ENCODE measurements around the gene PLXNB2.

PLXNB2 gene

DNA sequence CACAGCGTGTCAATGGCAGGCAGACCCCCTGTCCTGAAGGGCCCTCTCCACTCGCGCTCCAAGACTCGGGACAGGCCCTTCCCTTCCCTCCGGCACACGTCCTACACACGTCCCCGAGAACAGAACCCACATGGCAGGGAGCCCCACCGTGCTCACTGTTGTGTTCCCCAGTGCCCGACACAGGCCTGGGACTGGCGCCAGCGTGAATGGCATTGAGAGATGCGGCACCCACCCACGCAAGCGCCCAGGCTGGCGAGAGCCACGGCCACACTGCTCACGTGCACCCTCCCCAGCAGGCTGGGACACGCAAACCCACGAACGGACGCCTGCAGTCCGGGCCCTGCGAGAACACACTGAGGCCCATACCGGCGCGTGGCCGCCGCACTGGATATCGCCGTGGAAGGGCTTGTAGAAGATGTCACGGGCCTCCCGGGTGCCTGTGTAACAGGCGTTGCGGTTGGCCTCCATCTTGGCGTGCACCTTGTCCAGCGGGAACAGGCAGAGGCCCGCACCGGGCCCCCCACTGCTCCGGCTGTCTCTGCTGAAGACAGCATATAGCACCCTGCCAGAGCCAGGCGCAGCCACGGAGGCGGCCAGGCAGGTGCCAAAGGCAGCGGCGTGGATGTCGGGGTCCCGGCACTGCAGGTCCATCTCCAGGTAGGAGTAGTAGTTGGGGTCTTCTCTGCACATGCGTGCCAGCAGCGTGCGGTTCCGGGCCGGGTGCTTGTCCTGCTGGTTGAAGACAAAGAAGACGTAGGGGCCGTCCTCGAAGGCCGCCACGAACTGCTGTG, 18.1 kb downstream of the PLXNB2 start:
- ChIA-PET POLR2A (no interaction called here), CTCF (interaction anchor here (1.0 kb wide), 1 partner anchor 13 kb away, joined by 4 read pairs; no protein-coding TSS in a partner anchor)
- TF ChIP-seq, protein P1, sequence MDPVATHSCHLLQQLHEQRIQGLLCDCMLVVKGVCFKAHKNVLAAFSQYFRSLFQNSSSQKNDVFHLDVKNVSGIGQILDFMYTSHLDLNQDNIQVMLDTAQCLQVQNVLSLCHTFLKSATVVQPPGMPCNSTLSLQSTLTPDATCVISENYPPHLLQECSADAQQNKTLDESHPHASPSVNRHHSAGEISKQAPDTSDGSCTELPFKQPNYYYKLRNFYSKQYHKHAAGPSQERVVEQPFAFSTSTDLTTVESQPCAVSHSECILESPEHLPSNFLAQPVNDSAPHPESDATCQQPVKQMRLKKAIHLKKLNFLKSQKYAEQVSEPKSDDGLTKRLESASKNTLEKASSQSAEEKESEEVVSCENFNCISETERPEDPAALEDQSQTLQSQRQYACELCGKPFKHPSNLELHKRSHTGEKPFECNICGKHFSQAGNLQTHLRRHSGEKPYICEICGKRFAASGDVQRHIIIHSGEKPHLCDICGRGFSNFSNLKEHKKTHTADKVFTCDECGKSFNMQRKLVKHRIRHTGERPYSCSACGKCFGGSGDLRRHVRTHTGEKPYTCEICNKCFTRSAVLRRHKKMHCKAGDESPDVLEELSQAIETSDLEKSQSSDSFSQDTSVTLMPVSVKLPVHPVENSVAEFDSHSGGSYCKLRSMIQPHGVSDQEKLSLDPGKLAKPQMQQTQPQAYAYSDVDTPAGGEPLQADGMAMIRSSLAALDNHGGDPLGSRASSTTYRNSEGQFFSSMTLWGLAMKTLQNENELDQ (tag by site-specific recombination; IDR thresholded peaks at IDR 0.05; ENCODE audit: low read depth), result no peak
- peaks cover 0 to 86% of the 10 kb centered on the region in 2 experiments; a peak in 1 of 3 replicates for H3K36me3 ChIP-seq (ENCODE audit: control insufficient read depth in 2 of 2, insufficient read depth in 1 of 2, low read length in 2 of 2)
- H3K4me3 ChIP-seq (ENCODE audit: low read depth, low read length), result no peak overlapping the region
- H3K9me3 ChIP-seq (ENCODE audit: control insufficient read depth, insufficient read depth, low read depth, low read length), result no peaks in the 10 kb centered on the region
- H3K4me1 ChIP-seq (ENCODE audit: control insufficient read depth, insufficient read depth, low read length), result no peaks in the 10 kb centered on the region
- H3K27ac ChIP-seq (ENCODE audit: extremely low read depth, low read depth, low read length), result no peak overlapping the region

DNA sequence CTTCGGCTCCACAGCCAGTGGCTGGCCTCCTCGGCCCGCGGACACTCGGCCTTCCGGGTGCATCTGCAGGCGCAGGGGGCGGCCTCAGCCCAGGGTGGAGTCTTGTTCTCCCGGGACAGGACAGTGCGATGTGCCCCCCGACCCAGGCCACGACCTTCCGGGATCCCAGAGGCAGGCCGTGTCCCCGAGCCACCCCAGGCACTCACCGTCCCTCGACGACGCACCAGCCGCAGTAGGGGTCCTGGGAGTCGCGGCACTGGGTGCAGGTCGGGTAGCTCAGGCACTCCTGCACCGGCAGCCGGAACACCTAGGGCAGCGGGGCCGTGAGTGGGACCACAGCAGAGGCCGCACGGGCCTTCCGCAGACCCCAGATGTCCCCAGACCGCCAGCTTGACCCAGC, 19.7 kb downstream of the PLXNB2 start:
- no peak overlapping the region for H3K4me3 ChIP-seq (ENCODE audit: low read depth, low read length)
- POLR2A ChIA-PET, result interaction anchor here (0.6 to 1.2 kb wide), 3 partner anchors 12 to 305 kb away, joined by 3 to 6 read pairs (median 3); partner anchors contain the start of gene PLXNB2
- H3K36me3 ChIP-seq (ENCODE audit: control insufficient read depth in 2 of 2, insufficient read depth in 1 of 2, low read length in 2 of 2), result peaks cover 0 to 89% of the 10 kb centered on the region in 2 experiments; a peak in 1 of 3 replicates
- TF ChIP-seq ZNF670 (tag by site-specific recombination; IDR thresholded peaks at IDR 0.05; ENCODE audit: low read depth) (no peak), ZNF791 (tag by site-specific recombination; IDR thresholded peaks at IDR 0.05) (no peak)
- TF ChIP-seq, protein P2, sequence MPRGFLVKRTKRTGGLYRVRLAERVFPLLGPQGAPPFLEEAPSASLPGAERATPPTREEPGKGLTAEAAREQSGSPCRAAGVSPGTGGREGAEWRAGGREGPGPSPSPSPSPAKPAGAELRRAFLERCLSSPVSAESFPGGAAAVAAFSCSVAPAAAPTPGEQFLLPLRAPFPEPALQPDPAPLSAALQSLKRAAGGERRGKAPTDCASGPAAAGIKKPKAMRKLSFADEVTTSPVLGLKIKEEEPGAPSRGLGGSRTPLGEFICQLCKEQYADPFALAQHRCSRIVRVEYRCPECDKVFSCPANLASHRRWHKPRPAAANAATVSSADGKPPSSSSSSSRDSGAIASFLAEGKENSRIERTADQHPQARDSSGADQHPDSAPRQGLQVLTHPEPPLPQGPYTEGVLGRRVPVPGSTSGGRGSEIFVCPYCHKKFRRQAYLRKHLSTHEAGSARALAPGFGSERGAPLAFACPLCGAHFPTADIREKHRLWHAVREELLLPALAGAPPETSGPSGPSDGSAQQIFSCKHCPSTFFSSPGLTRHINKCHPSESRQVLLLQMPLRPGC (tag by site-specific recombination; IDR thresholded peaks at IDR 0.05), result no peak
- no peaks in the 10 kb centered on the region for H3K4me1 ChIP-seq (ENCODE audit: control insufficient read depth, insufficient read depth, low read length)
- CTCF ChIA-PET, result interaction anchor here (1.2 kb wide), 1 partner anchor 54 kb away, joined by 5 read pairs; no protein-coding TSS in a partner anchor
- H3K9me3 ChIP-seq (ENCODE audit: control insufficient read depth, insufficient read depth, low read depth, low read length), result no peaks in the 10 kb centered on the region
- H3K27ac ChIP-seq (ENCODE audit: extremely low read depth, low read depth, low read length), result no peak overlapping the region

DNA sequence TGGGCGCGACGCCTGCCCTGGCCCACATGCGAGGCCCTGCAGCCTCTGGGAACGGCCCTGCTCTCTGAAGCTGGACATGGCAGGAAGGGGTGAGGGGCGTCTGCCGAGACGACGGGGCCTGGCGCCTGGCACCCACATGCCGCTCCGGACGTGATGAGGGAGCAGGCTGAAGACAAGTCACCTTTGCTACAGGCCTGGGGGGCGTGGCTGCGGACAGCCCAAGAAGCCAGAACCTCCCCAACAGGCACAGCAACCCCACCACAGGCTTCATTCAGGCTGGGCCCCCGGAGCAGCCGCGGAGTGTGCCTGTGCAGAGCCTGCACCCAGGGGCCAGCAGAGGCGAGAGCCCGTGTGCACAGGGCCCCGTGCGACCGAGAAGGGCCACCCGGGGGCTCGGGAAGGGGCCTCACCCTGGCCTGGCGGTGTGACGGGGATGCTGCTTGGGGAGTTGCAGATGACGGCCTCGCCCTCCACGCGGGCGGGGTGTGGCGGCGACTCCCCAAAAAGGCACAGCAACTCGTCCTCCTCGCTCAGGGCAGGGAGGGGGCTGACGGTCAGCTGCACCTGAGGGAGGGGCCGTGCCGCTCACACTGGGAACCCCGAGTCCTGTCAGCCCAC, 20.6 kb downstream of the PLXNB2 start:
- TF ChIP-seq ZNF510 (tag by site-specific recombination; IDR thresholded peaks at IDR 0.05; ENCODE audit: insufficient replicate concordance), result no peak
- TF ChIP-seq ZNF202 (tag by site-specific recombination; IDR thresholded peaks at IDR 0.05; ENCODE audit: borderline replicate concordance), result no peak
- TF ChIP-seq KLF1 (tag by site-specific recombination; IDR thresholded peaks at IDR 0.05), result peak; percentile 95
- TF ChIP-seq ZNF621 (tag by site-specific recombination; IDR thresholded peaks at IDR 0.05), result no peak
- TF ChIP-seq ZNF302 (tag by site-specific recombination; IDR thresholded peaks at IDR 0.05; ENCODE audit: low read depth), result no peak
- TF ChIP-seq KLF9 (tag by site-specific recombination; IDR thresholded peaks at IDR 0.05; ENCODE audit: low read depth), result 0 out of 2 replicates have a peak, but pooled peaks have one; percentile 23
- TF ChIP-seq ZNF529 (tag by site-specific recombination; IDR thresholded peaks at IDR 0.05; ENCODE audit: insufficient replicate concordance), result no peak
- 0 out of 2 replicates have a peak, but pooled peaks have one; percentile 37 for TF ChIP-seq KLF8 (tag by site-specific recombination; IDR thresholded peaks at IDR 0.05)
- peaks cover 0 to 93% of the 10 kb centered on the region in 2 experiments; a peak in 1 of 3 replicates for H3K36me3 ChIP-seq (ENCODE audit: control insufficient read depth in 2 of 2, insufficient read depth in 1 of 2, low read length in 2 of 2)
- POLR2A ChIA-PET, result no interaction called here
- CTCF ChIA-PET, result interaction anchor here (1.0 to 1.2 kb wide), 2 partner anchors 14 to 55 kb away, joined by 5 read pairs; no protein-coding TSS in a partner anchor
- H3K4me1 ChIP-seq (ENCODE audit: control insufficient read depth, insufficient read depth, low read length), result no peaks in the 10 kb centered on the region
- H3K27ac ChIP-seq (ENCODE audit: extremely low read depth, low read depth, low read length), result no peak overlapping the region
- no peaks in the 10 kb centered on the region for H3K9me3 ChIP-seq (ENCODE audit: control insufficient read depth, insufficient read depth, low read depth, low read length)
- no peak overlapping the region for H3K4me3 ChIP-seq (ENCODE audit: low read depth, low read length)

Measured in HEK293 (cell line).